ENCODE results near the gene ARL3. TPM values are rescaled to one million over a fixed set of nuclear protein-coding genes. Genes with fewer than 3 reads are reported as not detected.

Gene ARL3
- total RNA-seq, 3 donors from 2014 or later: 2.4 to 11.2 (median 4.4) TPM

GRCh38 chr10:102626026-102626685, 88.0 kb downstream of the ARL3 start:
- no peak for TF ChIP-seq CTCF (IDR thresholded peaks at IDR 0.05)
- intact Hi-C loops (cut with DNase I, micrococcal nuclease): no loop called here
- no peak for ATAC-seq
- peak in 1 of 3 donors; percentile 6 for DNase-seq
- Histone ChIP-seq H3K36me3 (ENCODE audit: low read depth) (no peaks in the 10 kb centered on the region), H3K9me3 (no peaks in the 10 kb centered on the region), H3K4me3 (no peak overlapping the region), H3K4me1 (ENCODE audit: low read depth) (peaks cover 4% of the 10 kb centered on the region)

GRCh38 chr10:102624751-102625645, 89.2 kb downstream of the ARL3 start:
- no peak for TF ChIP-seq CTCF (IDR thresholded peaks at IDR 0.05)
- intact Hi-C loops (cut with DNase I, micrococcal nuclease): no loop called here
- peak in 1 of 3 donors; percentile 4 for DNase-seq
- ATAC-seq: no peak
- Histone ChIP-seq H3K4me1 (ENCODE audit: low read depth) (peaks cover 10% of the 10 kb centered on the region), H3K4me3 (no peak overlapping the region), H3K9me3 (no peaks in the 10 kb centered on the region), H3K36me3 (ENCODE audit: low read depth) (no peaks in the 10 kb centered on the region)

GRCh38 chr10:102624094-102624493, 90.1 kb downstream of the ARL3 start:
- DNase-seq (no peak), ATAC-seq (no peak)
- Histone ChIP-seq H3K36me3 (ENCODE audit: low read depth) (no peaks in the 10 kb centered on the region), H3K9me3 (no peaks in the 10 kb centered on the region), H3K4me1 (ENCODE audit: low read depth) (peaks cover 18% of the 10 kb centered on the region), H3K4me3 (no peak overlapping the region)
- intact Hi-C loops (cut with DNase I, micrococcal nuclease): no loop called here
- TF ChIP-seq CTCF (IDR thresholded peaks at IDR 0.05): no peak

Other genes with a start within 250 kb of the ARL3 start
- 100 to 1,000 TPM in 1 of 3 donors, 10 to 100 TPM in 2; 70.6 to 121 (median 77.7) TPM for gene ACTR1A, start 211.7 kb downstream of the ARL3 start, total RNA-seq
- 10 to 100 TPM in 1 of 3 donors, 1 to 10 TPM in 2; 9.0 to 13.9 (median 9.5) TPM for gene SUFU, start 210.4 kb downstream of the ARL3 start, total RNA-seq
- 10 to 100 TPM; 65.5 to 89.9 (median 71.3) TPM for gene TRIM8, start 69.9 kb downstream of the ARL3 start, total RNA-seq
- gene SFXN2, start 239 bp upstream of the ARL3 start, total RNA-seq: 10 to 100 TPM in 2 of 3 donors, 1 to 10 TPM in 1; 6.9 to 19.1 (median 14.2) TPM
- 10 to 100 TPM; 38.9 to 61.3 (median 51.0) TPM for gene WBP1L, start 29.6 kb upstream of the ARL3 start, total RNA-seq
- under 1 TPM in 1 of 3 donors, not detected in 2; 0.96 TPM for gene CYP17A1, start 123.0 kb upstream of the ARL3 start, total RNA-seq
- 10 to 100 TPM; 17.1 to 18.6 (median 18.4) TPM for gene BORCS7, start 139.9 kb upstream of the ARL3 start, total RNA-seq
- gene AS3MT, start 155.1 kb upstream of the ARL3 start, total RNA-seq: 1 to 10 TPM in 1 of 3 donors, under 1 TPM in 1, not detected in 1; 0.27 to 1.6 TPM
- 10 to 100 TPM; 22.6 to 53.2 (median 27.3) TPM for gene CNNM2, start 203.9 kb upstream of the ARL3 start, total RNA-seq

Measured in mucosa of descending colon (tissue), 3 donors.